Testis (tissue), 3 donors: ENCODE data around the gene SPECC1L. TPM values are rescaled to one million over a fixed set of nuclear protein-coding genes. Genes with fewer than 3 reads are reported as not detected.

ENCODE experiments used
- DNase-seq: peaks from one replicate; pipeline ENCODE4 v3.0.0-alpha.2; 2019
- H3K27ac ChIP-seq, 2 donors: fragments of 200-600 bp; sonication (generic); one replicate each; pipeline ENCODE4 v1.5.1; 2019
- H3K27me3 ChIP-seq: fragments of 200-600 bp; sonication (generic); one replicate; pipeline ENCODE4 v1.5.1; 2019
- H3K36me3 ChIP-seq: fragments of 200-600 bp; sonication (generic); one replicate; pipeline ENCODE4 v1.5.1; 2017; ENCODE audit warnings: low read depth; ENCODE audit errors: missing control alignments
- H3K4me1 ChIP-seq: fragments of 200-600 bp; sonication (generic); one replicate; pipeline ENCODE4 v1.5.1; 2019
- H3K4me3 ChIP-seq, 2 donors: fragments of 200-600 bp; sonication (generic); one replicate each; pipeline ENCODE4 v1.5.1; 2017 to 2019
- H3K9me3 ChIP-seq: fragments of 200-600 bp; sonication (generic); one replicate; pipeline ENCODE4 v1.5.1; 2017
- POLR2A ChIP-seq: fragments of 450-650 bp; IDR thresholded peaks from one replicate; pipeline ENCODE4 v1.6.1; 2017; ENCODE audit warnings: antibody characterized with exemption, mild to moderate bottlenecking, moderate library complexity
- WGBS, 2 donors: methylation state at CpG; one replicate each; pipeline ENCODE4 v1.1.5; 2018; 5-methylcytosine and 5-hydroxymethylcytosine counted together
- intact Hi-C: fragments of 100-400 bp; cut with DNase I; formaldehyde crosslinking; loops from one replicate; pipeline ENCODE4 v1.15.1; 2023; ENCODE audit warnings: low total_unique reads
- polyA plus RNA-seq: library from polyadenylated mRNA; stranded (reverse); fragments of 350-450 nt; fragmentation: Illumina TruSeq; extraction: RNeasy Lipid Tissue Mini Kit (QIAGEN cat#74804); gene quantifications from one replicate; pipeline ENCODE4 v1.2.3, GENCODE V29; 2014; ENCODE audit warnings: low read depth, low replicate concordance; ENCODE audit not compliant: insufficient read depth
- total RNA-seq, 2 donors: library from RNA; depleted of rRNA; stranded (reverse); fragments of >200 nt; gene quantifications; one replicate each; pipeline ENCODE4 v1.2.3, GENCODE V29; 2016
- TF ChIP-seq, protein P1 (sequence below), 3 experiments: fragments of 450-650 bp in 2 of 3; fragments of 200-600 bp in 1 of 3; sonication (generic) in 1 of 3; IDR thresholded peaks; one replicate each; pipeline ENCODE4 v1.5.1; 2016 to 2019; ENCODE audit warnings: antibody characterized with exemption in 3 of 3, mild to moderate bottlenecking in 2 of 3, moderate library complexity in 1 of 3

Gene SPECC1L
- total and polyA plus RNA-seq, 3 donors from 2014 or later, result 70.0 to 83.6 (median 82.3) TPM

DNA sequence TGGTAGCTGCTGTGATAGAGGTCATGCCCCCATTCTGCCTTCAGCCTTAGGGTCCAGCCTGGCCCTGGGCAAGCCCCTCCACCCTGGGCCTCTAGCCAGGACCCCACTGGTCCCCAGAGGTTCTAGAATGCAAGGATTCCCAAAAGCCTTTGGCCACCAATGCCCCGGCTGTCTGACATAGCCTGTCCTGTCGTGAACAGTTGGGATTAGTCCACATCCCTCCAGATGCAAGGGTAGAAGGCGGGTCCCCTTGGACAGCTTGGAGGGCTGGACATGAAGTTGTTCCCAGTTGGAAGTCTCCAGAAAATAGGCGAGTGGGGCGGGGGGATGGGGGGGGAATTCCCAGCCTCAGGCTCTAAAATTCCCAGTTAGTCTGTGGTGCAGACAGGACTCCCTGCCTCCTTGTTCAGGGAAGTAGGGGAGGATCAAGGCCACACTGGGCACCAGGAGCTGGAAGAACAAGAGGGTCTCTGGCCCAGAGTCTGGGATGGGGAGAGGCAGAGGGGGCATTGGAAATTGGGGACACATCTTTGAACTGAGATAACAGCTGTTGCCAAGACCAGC, 151.6 kb downstream of the SPECC1L start:
- no peak for TF ChIP-seq POLR2A
- TF ChIP-seq, protein P1, sequence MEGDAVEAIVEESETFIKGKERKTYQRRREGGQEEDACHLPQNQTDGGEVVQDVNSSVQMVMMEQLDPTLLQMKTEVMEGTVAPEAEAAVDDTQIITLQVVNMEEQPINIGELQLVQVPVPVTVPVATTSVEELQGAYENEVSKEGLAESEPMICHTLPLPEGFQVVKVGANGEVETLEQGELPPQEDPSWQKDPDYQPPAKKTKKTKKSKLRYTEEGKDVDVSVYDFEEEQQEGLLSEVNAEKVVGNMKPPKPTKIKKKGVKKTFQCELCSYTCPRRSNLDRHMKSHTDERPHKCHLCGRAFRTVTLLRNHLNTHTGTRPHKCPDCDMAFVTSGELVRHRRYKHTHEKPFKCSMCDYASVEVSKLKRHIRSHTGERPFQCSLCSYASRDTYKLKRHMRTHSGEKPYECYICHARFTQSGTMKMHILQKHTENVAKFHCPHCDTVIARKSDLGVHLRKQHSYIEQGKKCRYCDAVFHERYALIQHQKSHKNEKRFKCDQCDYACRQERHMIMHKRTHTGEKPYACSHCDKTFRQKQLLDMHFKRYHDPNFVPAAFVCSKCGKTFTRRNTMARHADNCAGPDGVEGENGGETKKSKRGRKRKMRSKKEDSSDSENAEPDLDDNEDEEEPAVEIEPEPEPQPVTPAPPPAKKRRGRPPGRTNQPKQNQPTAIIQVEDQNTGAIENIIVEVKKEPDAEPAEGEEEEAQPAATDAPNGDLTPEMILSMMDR (IDR thresholded peaks at IDR 0.05), result no peak
- Histone ChIP-seq H3K4me1 (peaks cover 8% of the 10 kb centered on the region), H3K36me3 (no peaks in the 10 kb centered on the region), H3K27me3 (no peaks in the 10 kb centered on the region), H3K4me3 (no peak overlapping the region), H3K27ac (no peak overlapping the region), H3K9me3 (no peaks in the 10 kb centered on the region)
- intact Hi-C loops, result loop anchor here (10.0 kb wide), 1 partner anchor 83 kb away; no protein-coding TSS in a partner anchor
- WGBS, 2 donors, result 40 to 68% methylated on average over 2 to 5 of the region's 5 CpGs
- no peak for DNase-seq

DNA sequence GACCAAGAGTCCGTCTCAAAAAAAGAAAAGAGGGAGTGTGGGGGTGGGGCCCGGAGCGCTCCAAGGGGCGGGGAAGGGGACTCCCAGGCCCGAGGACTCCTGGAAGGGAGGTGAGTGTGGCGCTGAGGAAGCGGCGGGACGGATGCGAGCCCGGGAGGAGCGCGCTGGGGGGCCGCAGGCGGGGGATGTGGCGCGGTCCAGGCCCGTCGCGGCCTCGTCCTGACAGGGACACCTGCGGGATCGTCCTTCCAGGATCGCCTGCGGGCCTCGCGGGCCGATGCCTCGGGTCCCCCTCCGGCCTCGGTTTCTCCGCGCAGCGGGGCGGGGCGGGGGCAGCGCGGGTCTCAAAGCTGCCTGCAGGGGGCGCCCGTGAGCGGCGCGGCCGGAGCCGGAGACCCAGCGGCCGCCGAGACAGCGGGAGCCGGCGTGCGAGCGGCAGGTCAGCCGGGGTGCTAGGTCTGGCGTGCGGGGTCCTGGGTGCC, 152.9 kb downstream of the SPECC1L start:
- no peak for TF ChIP-seq POLR2A
- TF ChIP-seq, protein P1 (IDR thresholded peaks at IDR 0.05), result peak; percentile 87 to 98 (median 90)
- H3K4me3 ChIP-seq, result peak overlapping the region; percentile 57 to 66
- peak; percentile 57 for DNase-seq
- H3K4me1 ChIP-seq, result peaks cover 8% of the 10 kb centered on the region
- H3K9me3 ChIP-seq, result no peaks in the 10 kb centered on the region
- no peak overlapping the region for H3K27ac ChIP-seq
- 0 to 2% methylated on average over 15 to 44 of the region's 56 CpGs for WGBS, 2 donors
- no peaks in the 10 kb centered on the region for H3K27me3 ChIP-seq
- no peaks in the 10 kb centered on the region for H3K36me3 ChIP-seq
- intact Hi-C loops, result loop anchor here (10.0 kb wide), 1 partner anchor 81 kb away; no protein-coding TSS in a partner anchor

DNA sequence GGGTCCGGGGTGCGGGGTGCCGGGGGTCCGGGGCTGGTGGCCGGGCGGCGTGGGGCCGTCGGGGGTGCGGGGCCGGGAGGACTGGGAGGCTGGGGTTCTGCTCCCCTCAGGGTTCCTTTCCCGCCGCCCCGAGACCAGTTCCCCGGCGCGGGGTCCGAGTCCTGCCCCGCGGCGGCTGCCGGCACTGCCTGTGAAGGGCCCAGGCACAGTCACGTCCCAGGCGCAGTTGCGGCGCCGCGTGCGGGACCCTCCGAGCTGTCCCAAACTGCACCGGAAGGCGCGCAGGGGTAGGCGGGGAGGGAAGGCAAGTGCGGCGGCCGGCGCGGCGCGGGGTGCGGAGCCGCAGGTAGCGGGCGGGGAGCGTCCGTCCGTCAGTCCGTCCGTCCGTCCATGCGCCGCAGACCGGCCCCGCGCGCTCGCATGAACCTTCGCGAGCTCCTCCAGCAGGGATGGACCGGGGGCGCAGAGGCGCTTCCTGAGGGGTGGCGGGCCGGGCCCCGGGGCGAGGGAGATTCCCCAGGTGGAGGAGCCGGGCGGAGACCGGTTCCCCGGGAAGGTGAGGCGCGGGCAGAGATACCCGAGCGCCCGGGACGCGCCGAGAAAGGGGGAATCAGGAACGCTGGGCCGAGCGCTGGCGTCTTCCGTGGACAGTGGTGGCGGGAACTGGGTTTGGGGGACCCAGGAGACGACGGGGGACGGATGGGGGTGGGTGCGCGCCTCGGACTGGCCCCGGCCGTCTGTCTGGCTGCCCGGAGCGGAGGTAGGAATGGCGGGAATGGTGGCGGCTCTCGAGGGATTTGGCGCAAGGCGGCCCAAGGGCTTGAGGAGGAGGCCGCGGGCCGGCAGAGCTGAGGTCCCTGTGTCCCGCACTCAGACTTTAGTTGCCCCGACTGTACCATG, 153.6 kb downstream of the SPECC1L start:
- DNase-seq, result no peak
- Histone ChIP-seq H3K4me3 (peak overlapping the region; percentile 57 to 66), H3K27ac (no peak overlapping the region), H3K27me3 (no peaks in the 10 kb centered on the region), H3K36me3 (no peaks in the 10 kb centered on the region), H3K4me1 (peaks cover 8% of the 10 kb centered on the region), H3K9me3 (no peaks in the 10 kb centered on the region)
- no peak for TF ChIP-seq POLR2A
- TF ChIP-seq, protein P1 (IDR thresholded peaks at IDR 0.05), result no peak
- 7 to 20% methylated on average over 26 to 92 of the region's 105 CpGs for WGBS, 2 donors
- intact Hi-C loops, result loop anchor here (10.0 kb wide), 1 partner anchor 81 kb away; no protein-coding TSS in a partner anchor

DNA sequence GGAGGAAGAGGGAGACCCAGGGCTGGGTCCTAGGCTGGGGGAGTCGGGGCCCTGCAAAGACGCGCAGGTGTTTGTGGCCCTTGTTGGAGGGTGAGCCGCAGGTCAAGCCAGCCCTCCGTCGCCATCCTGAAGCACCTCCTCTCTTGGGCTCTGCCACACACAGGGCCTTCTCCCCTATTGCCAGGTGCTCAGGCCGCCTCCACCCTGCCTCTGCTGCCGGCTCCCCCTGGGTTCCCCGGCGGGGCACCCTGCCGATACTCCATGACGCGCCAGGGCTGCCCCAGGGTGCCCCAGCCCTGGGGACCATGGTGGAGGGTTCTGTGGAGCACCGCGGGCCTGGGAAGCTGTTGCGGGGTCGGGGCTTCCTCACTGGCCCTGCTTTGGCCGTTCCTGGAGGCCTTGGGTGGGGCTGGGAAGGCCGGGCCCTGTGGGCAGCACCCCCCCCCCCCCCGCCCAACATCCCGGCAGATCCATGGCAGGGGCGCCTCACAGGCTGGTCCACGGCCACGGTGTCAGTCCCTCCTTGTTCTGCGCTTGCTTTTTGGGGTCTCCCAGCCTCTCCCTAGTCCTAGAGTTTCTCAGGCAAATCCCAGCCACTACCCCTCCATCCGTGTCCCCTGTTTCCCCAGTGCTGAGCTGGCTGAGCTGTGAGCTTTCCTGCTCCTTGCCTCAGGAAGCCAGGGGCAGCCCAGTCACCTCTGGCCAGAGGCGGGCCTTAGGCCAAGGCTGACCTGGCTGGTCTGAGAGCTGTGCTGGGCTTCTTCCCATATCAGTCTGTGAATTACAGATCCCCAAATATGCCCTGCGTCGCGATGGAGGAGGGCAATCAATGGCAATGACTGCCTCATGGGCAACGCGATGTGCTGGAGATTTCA, 154.5 kb downstream of the SPECC1L start:
- H3K27ac ChIP-seq, result no peak overlapping the region
- H3K27me3 ChIP-seq, result no peaks in the 10 kb centered on the region
- H3K4me1 ChIP-seq, result peaks cover 8% of the 10 kb centered on the region
- 63 to 64% methylated on average over 17 to 32 of the region's 32 CpGs for WGBS, 2 donors
- intact Hi-C loops, result loop anchor here (10.0 kb wide), 1 partner anchor 80 kb away; no protein-coding TSS in a partner anchor
- no peak for DNase-seq
- no peaks in the 10 kb centered on the region for H3K9me3 ChIP-seq
- H3K36me3 ChIP-seq, result no peaks in the 10 kb centered on the region
- no peak for TF ChIP-seq POLR2A
- TF ChIP-seq, protein P1 (IDR thresholded peaks at IDR 0.05), result no peak
- H3K4me3 ChIP-seq, result peak overlapping the region; percentile 57 to 66
